DMS 273 (cell line): Measurements from ENCODE around the gene TMEM144.
"Not testable (repeated sequence)": the region's sequence is repeated elsewhere in the genome, so short reads cannot be mapped to it uniquely, and the experiment has no call there.

Source experiments
- DNase-seq: peaks from one replicate; lab custom pipeline; 2025; ENCODE audit not compliant: unreplicated experiment; lab: John Stamatoyannopoulos, UW

TMEM144 gene

DNA sequence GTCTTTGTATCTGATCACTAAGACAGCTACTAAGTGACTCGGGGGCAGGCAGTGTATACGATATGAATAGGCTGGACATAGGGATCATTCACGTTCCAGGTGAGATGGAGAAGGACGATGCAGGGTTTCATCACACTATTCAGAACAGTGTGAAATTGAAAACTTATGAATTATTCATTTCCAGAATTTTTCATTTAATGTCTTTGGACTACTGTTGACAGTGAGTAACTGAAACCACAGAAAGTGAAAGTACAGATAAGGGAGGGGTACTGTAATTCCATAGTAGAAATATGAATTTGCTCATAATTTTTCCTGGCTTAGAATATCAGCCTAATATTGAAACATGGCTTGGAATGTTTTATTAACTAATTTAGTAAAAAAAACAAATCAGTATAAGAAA lies 24.4 kb downstream of the TMEM144 start:
- DNase-seq: no peak

DNA sequence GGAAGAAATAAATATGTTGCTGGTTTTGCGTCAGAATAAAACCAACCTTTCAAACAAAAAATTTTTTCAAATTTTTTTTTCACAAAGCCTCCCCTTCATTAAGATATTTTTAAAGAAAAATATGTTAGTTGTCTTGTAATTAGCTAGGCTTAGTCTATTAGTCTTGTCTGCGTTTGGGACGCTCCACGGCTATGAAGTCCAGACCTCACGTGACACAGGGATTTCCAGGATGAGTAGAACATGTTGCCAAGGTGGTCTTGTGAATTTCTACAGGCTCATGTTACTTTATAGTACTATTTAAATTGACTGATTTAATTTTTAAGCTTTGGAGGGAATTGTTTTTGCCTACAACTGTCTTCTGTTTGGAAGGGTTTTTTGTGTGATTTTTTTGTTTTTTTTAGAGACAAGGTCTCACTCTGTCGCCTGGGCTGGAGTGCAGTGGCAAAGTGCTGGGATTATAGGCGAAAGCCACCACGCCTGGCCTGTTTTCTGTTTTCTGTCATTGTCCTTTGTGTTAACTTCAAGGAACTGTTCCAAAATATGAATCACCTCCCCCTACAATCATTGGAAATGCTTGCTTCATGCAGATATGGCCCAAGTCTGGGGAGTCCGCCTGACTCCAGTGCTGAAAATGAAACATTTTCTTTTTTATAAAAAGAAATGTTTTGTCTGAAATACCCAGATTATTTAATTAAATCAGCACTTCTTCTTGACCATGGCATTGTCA lies 26.2 kb downstream of the TMEM144 start:
- DNase-seq: no peak

DNA sequence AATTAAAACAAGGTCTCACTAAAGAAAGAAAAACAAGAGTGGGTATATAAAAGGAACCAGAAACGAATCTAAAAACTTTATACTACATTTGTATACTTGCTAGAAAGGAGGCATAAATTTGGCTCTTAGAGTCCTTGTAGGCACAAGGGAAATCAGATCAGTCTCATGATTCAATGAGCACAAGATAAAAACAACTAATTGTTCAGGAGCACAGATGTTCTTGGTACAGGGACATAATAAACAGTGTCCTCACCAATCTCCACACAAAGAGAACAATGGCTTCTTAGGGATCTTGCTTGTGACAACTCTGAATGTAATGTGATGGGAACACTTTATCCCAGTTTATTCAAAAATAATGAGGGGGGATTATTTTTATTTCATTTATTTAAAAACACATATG lies 28.3 kb downstream of the TMEM144 start:
- no peak for DNase-seq

DNA sequence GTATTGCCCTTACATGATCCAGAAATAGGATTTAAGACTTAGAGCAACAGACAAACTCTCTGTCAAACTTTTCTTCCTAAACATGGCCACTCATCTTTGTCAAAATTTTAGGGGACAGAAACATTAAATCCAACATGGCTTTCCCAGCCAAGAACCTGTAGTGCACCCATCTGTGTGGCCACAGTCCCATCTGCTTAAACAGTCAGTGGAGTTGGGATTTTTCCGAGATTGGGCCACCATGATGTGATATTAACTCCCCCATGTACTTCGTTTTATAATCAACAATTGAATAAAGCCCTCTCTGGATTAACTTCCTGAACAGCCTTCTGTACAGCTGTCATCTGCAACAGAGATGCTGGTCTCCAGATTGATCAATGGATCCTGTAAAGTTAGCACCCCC lies 28.9 kb downstream of the TMEM144 start:
- DNase-seq: no peak

DNA sequence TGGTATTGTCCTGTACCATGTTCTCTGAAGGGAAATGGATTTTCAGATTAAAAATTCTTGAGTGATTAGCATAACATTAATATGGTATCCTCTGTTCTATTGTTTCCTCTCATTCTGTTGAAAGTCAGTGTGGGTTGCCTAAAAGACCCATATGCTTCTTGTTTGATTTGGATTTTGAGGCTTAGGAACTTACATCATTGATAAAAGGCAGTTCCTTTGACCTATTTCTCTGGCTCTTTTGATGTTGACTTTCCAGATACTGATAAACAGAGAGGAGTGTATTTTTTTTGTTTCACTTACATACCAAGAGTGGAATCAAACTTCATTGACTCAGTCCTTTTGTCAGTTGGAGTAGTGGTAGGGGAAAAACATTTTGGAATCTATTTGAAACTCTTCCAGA lies 32.8 kb downstream of the TMEM144 start:
- no peak for DNase-seq

DNA sequence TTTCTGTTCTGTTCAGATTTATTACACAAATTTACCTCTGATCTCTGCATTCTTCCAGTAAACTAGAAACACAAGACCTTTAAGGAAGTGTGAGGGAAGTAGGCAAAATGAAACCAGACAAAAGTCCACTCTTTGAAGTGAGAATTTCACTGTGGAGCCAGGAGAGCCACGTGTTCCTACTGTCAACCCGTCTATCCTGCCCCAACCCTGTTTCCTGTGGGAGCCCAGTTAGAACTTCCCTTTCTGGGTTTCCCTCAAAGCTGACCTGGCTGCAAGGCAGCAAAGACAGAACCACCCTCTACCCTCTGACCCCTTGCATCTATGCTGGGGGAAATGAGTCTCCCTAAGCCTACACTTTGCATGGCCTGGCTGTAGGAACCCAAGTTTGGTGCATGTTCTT lies 40.0 kb downstream of the TMEM144 start:
- no peak for DNase-seq

DNA sequence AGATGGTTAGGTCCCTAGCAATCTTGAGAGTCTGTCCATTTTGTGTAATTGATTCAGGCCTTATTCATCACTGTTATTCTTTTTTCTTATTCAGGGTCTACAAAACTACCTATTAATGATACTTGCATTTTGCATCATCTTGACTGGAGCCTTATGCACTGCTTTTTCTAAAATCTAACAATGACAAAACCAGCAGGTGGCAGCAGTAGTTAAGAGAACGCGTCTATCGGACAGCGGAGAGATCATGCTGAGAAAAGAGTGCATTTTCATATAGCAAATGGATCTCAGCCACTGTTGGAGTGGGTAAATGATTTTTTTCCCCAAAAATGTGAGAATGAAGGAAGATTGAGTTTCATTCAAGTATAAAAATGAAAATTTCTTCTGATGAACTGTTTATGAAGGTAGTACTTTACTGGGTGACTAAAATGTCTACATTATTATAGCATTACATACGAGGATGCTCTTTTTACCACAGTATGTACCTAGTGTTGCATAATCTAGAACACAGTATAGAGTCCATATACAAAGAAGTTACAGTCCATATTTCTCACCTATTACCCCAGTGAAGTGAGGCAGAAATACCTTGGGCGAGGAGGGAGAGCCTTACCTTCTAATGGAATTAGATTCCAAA lies 43.2 kb downstream of the TMEM144 start:
- DNase-seq: peak; percentile 69

DNA sequence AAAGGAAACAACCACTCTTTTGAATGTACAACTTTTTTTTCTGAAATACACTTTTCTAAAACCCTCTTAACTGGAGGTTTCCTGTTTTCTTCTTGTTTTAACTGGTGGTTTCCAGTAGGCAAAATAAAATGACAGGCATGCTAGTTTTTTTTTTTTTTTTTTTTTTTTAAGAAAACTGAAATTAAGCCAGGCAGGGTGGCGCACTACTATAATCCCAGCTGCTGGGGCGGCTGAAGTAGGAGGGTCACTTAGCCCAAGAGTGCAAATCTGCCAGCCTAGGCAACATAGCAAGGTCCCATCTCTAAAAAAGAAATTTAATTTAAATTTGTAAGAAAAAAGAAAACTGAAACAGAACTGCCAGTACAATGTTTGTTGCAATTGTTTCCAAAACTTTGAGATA lies 44.0 kb downstream of the TMEM144 start:
- DNase-seq: no peak

DNA sequence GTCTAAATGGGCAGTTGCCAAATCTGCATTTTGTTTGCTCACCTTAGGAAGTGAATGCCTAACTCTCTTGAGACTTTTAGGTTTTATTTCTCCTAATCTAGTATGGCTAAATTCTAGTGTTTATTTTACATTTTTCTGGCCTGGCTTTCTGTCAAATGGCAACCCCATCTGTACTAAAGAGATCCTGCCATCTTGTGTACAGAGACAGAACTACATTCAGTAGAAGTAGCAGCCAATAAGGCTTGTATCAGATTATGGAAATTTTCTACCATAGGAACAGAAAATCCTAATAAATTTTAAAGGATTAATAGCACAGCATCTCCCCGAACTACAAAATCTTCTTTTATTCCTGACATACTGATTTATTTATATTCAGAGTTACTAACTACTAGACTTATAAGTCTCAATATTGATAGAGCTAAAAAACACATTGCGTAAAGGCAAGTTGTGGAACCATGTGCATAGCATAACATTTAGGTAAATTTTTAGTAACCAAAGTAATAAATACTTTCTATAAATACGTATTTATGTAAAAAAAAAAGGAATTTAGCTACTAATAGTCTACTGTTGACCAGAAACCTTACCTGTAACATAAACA lies 45.5 kb downstream of the TMEM144 start:
- DNase-seq: peak; percentile 55

DNA sequence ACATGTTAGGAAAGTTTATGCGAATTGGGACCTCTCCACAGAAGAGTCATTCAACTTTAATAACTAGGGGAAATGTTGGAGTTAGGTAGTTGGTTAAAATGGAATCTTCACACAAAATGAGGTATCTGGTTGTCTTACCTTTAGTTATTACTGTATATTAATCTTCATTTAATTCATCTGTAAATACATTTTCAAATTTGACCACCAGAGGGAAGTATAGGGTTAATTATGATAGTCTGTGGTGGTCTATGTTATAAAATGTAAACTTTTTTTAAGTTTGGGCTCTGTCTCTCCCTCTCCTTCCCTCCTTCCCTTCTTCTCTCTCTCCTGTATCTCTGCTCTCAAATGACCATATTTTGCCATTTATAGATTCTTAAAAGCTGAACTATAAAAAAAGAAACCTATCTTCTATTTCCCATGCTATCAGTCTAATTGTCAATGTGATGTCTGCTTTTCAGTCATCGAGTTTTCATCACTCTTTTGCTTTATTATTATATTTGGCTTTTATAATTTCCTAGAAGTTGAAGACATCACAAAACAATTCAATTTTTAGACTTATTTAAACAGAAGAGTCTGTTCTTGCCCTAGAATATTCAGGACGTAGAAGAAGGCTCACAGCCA lies 49.8 kb downstream of the TMEM144 start:
- peak; percentile 46 for DNase-seq

DNA sequence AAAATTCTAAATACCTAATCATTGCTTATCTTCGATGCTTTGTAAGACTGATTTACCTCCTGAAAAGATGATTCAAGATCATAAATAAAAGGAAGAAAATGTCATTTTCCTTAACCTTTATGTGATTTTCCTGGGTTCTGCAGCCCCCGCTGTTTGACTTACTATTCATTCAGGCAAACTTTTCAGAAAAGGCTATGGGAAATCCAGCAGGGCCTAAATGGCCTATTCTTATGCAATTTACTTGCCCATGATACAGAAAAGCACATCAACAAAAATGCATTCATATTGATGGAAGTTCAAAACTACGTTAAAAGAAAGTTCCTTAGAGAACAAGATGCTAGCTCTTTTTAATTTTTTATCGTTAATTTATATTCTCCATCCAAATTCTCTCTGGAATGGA lies 51.2 kb downstream of the TMEM144 start:
- DNase-seq: no peak

DNA sequence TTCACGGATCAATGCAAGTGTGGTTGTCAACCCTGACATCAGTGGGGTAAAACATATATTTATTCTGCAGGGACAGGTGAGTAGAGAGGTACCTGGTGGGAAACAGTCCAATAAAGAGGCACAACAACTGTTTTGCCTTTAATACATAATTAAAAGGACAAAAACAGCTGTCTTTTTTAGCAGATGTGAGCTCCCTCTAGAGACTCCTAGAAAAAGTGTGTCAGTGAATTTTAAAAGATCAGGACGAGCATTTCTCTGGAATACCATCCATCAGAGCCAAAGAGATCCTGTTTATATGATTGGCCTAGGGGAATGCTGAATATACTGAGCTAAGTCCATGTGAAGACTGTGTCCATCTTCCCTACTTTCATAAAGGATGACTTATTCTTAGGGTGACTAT lies 58.3 kb downstream of the TMEM144 start:
- no peak for DNase-seq

DNA sequence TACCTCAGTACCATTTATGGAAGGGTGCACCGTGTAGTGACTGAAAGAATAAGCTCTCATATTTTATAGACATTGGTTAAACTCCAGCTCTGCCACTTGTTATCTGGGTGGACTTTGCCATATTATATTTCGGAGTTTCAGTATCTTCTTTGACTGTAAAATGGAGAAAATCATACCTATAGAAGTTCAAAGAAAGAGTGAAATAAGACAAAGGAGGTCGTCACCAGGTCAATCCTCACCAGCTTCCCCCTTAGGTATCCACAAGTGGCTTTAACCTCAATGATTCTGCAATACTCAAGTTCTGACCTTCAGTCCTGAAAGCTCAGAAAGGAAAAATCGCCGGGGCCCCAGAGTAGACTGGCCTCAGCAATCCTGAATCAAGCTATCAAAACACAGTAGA lies 64.3 kb downstream of the TMEM144 start:
- DNase-seq: no peak

DNA sequence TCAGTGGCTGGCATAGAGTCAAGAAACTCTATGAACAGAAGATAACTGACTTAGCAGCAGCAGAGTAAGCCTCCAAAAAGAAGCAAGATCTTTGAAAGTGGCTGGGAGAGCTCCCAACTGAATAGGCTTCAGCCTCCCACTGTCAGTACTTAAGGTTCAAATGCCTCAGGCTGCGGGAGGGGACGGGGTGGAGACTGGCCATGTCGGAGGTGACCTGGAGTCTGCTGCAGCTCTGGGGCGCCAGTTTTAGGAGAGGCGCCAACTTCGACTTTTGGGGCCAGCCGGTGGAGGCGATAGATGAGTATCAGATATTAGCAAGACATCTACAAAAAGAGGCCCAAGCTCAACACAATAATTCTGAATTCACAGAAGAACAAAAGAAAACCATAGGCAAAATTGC lies 67.3 kb downstream of the TMEM144 start:
- DNase-seq: no peak

DNA sequence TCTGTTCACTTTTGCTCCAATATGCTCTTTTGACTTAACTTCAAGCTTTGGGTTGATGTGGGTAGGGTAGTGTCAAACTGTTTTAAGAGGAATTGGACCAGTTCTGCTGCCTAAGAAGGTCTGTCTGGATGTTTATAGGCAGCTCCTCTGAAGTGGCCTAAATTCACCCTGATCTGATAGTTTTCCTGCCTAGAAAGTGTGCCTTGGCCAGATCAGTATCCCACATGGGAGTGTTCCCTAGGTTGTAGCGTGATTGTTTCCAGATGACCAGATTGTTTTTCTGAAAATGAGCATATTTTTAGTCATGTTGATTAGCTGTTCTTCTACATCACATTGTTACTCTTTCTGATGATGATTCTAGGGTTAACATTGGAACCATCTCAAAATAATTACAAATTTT lies 68.8 kb downstream of the TMEM144 start:
- DNase-seq: not testable (repeated sequence)

DNA sequence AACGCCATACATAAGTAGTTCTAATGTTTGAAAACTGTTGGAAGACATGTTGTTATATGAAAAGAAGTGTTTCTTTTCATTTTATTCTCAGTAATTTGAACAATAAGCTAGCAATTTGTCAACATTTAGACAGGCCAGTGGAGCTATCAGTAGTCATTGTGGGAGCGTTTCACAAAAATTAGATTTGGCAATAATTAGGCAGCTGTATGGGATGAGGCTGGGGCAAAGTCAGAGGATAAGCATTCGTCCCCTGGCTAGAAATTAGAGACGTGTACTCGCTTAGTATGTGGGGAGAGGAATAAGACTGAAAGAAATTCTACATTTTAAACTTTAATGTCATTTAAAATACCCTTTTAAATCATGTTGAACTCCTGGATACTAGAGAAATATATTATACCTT lies 70.6 kb downstream of the TMEM144 start:
- no peak for DNase-seq

DNA sequence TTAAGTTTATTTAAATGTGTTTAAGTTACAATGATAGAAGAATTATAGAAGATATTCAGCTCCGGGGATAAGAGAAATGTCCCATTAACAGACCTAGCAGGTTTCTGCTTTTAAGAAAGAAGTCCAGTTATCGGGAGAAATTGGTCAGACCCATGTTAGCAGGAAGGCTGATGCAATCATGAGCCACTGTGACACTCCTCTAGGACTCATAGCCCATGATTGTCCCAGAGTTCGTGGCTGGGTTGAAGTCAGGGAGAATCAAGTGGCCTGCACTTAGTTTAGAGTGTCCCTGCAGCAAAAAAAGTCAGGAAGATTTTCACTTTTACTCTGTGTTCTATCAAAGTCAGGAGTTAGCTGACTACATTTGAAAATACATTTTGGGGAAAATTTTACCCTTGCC lies 72.0 kb downstream of the TMEM144 start:
- no peak for DNase-seq

DNA sequence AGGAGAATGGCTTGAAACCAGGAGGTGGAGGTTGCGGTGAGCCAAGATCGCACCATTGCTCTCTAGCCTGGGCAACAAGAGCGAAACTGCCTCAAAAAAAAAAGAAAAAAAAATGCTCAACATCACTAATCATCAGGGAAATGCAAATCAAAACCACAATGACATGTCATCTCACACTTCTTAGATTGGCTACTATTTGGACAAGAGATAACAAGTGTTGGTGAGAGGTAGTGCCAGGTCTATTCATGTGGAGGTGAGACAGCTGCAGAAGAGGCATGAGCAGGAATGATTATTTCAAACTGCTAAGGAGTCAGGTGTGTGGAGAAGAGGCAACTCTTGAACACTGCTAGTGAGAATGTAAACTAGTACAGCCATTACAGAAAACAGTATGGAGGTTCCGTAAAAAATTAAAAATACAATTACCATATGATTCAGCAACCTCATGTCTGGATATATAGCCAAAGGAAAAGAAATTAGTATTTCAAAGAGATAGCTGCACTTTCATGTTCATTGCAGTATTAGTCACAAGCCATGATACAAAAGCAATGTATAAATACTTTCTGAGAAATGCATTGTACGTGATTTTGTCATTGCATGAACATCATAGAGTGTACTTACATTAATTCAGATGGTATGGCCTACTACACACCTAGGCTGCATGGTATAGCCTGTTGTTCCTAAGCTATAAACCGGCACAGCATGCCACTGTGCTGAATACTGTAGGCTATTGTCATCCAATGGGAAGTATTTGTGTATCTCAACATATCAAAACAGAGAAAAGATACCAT lies 75.3 kb downstream of the TMEM144 start:
- DNase-seq: no peak

DNA sequence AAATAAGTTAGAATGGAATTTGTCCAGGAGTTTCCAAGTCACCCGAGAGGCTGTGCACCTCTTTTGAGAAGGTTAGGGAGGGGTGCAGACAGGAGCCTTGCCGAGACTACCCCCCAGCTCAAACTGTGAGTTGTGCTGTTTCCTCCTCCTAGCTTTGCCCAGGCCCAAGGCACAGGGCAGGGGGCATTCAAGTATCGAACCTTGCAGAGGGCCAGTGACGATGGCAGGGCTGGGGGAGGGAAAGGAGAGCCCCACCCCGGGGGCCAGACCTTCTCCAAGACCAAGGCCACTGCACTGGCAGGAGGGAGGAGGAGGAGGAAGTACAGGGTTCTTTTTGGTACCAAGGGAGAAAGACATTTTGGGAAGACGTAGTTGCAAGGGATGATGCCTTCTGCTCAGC lies 80.6 kb downstream of the TMEM144 start:
- no peak for DNase-seq

DNA sequence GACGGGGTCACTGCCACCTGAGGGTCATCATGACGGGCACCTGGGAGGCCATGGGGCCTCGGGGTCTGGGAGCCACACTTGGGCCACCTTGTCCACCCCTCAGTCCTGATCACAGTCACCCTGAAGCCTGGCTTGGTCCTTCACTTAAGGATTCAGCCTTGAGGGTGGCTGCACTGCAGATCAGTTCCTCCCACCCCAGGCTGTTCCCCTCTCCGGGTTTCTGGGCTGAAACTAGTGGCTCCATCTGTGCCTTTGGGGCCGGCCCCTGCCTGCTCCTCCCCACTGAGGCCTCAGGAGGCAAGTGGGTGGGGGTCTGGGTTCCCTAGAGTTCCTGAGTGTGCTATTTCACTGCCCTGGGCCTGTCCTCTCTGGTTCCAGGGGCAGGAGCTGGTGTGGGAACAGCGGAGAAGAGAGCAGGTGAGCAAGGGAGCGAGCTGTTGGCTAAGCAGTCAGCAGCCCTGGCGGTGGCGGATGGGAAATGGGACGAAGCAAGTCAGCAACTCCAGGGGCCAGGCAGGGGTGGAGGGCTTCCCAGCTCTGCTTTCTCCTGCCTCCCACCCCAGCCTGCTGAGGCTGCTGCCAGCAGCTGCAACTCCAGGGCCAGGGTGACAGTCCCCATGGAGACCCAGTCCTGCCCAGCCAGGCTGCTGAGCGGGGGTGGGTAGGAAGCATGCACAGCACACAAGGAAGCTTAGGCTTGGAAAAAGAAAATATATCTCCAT lies 81.2 kb downstream of the TMEM144 start:
- DNase-seq: no peak

DNA sequence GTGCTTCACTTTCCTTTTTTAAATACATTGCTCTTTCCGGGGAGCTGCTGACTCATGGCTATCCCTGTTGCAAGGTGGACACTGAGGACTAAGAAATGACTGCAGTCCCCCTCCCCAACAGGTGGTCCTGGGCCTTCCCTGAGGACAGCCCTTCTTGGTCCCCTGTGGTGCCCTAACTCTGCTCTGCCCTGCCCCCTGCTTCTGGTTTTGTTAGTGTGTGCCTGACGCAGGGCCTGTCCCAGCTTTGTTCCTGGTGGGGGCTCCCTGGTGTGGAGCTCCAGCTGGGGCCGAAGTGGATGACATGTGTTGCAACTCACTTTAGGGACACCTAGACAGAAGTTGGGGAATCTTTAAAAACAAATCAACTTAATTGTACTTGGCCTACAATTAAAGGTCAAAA lies 81.9 kb downstream of the TMEM144 start:
- DNase-seq: no peak
